Lower leg skin (tissue), 4 donors: ENCODE data around the gene EEF2K. TPM values are rescaled to one million over a fixed set of nuclear protein-coding genes. Genes with fewer than 3 reads are reported as not detected.

Source experiments
- DNase-seq, 2 donors: peaks; one replicate each; pipeline ENCODE4 v3.0.0-alpha.2; 2019; ENCODE audit warnings: low spot score in 2 of 2
- H3K4me3 ChIP-seq: fragments of 200-600 bp; sonication (generic); 2 replicates; pipeline ENCODE4 v1.5.1; 2017; ENCODE audit warnings: mild to moderate bottlenecking, low read depth; ENCODE audit not compliant: poor library complexity, severe bottlenecking
- POLR2A ChIP-seq, 2 donors: fragments of 450-650 bp; IDR thresholded peaks; one replicate each; pipeline ENCODE4 v1.6.1; 2016 to 2017; ENCODE audit warnings: antibody characterized with exemption in 2 of 2, mild to moderate bottlenecking in 1 of 2, moderate library complexity in 1 of 2
- WGBS, 2 donors: methylation state at CpG; one replicate each; pipeline ENCODE4 v1.1.5; 2018; 5-methylcytosine and 5-hydroxymethylcytosine counted together
- intact Hi-C: fragments of 100-400 bp; cut with DNase I; formaldehyde crosslinking; loops from one replicate; pipeline ENCODE4 v1.15.0; 2023; ENCODE audit warnings: low total_unique reads
- total RNA-seq, 4 donors: library from RNA; depleted of rRNA; stranded (reverse); fragments of >200 nt; gene quantifications; one replicate each; pipeline ENCODE4 v1.1.0, GENCODE V29; 2016
- TF ChIP-seq, protein P1 (sequence below), 3 donors: fragments of 450-650 bp; IDR thresholded peaks; one replicate each; pipeline ENCODE4 v1.5.1; 2016; ENCODE audit warnings: antibody characterized with exemption in 3 of 3, mild to moderate bottlenecking in 3 of 3, moderate library complexity in 2 of 3

The EEF2K gene
- total RNA-seq, 4 donors from 2014 or later: 47.8 to 112 (median 73.2) TPM

DNA sequence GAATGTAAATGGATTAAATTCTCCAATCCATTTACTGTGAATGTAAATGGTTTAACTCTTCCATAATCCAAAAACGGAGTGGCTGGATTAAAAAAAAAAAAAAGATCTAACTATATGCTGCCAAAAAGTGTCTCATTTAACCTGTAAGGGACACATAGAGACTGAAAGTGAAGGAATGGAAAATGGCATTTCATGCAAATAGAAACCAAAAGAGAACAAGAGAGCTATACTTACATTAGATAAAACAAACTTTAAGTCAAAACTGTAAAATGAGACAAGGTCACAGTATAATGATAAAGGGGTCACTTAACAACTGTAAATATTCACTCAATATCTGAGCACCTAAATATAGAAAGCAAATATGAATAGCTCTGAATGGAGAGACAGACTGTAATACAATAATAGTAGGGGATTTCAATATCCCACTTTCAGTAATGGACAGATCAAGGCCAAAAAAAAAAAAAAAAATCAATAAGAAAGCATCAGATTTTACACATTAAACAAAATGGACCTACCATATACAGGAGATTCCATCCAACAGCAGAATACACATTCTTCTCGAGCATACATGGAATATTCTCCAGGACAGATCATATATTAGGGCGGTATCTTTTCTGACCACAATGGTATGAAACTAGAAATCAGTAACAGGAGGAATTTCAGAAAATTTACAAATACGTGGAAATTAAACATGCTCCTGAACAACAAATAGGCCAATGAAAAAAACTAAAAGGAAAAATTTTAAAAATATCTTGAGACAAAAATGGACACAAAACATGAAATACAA, 132.0 kb downstream of the EEF2K start:
- 91 to 96% methylated on average over 4 of the region's 4 CpGs for WGBS, 2 donors
- no peak for DNase-seq
- intact Hi-C loops: no loop called here
- TF ChIP-seq POLR2A (IDR thresholded peaks at IDR 0.05): no peak
- TF ChIP-seq, protein P1, sequence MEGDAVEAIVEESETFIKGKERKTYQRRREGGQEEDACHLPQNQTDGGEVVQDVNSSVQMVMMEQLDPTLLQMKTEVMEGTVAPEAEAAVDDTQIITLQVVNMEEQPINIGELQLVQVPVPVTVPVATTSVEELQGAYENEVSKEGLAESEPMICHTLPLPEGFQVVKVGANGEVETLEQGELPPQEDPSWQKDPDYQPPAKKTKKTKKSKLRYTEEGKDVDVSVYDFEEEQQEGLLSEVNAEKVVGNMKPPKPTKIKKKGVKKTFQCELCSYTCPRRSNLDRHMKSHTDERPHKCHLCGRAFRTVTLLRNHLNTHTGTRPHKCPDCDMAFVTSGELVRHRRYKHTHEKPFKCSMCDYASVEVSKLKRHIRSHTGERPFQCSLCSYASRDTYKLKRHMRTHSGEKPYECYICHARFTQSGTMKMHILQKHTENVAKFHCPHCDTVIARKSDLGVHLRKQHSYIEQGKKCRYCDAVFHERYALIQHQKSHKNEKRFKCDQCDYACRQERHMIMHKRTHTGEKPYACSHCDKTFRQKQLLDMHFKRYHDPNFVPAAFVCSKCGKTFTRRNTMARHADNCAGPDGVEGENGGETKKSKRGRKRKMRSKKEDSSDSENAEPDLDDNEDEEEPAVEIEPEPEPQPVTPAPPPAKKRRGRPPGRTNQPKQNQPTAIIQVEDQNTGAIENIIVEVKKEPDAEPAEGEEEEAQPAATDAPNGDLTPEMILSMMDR (IDR thresholded peaks at IDR 0.05): no peak
- H3K4me3 ChIP-seq: no peak overlapping the region

Other genes with a start within 250 kb of the EEF2K start
- not detected for gene PDZD9, start 205.2 kb upstream of the EEF2K start, total RNA-seq
- 10 to 100 TPM in 3 of 4 donors, 1 to 10 TPM in 1; 8.3 to 16.4 (median 13.1) TPM for gene MOSMO, start 198.2 kb upstream of the EEF2K start, total RNA-seq
- gene VWA3A, start 113.7 kb upstream of the EEF2K start, total RNA-seq: 1 to 10 TPM in 1 of 4 donors, under 1 TPM in 1, not detected in 2; 0.17 to 2.0 TPM
- gene SDR42E2, start 43.8 kb upstream of the EEF2K start, total RNA-seq: not detected
- gene POLR3E, start 91.1 kb downstream of the EEF2K start, total RNA-seq: 10 to 100 TPM; 64.7 to 74.0 (median 71.4) TPM
- gene CDR2, start 168.3 kb downstream of the EEF2K start, total RNA-seq: 10 to 100 TPM in 3 of 4 donors, 1 to 10 TPM in 1; 8.5 to 30.3 (median 16.2) TPM